Measurements from ENCODE around the gene SERPINE3. TPM values are rescaled to one million over a fixed set of nuclear protein-coding genes. Genes with fewer than 3 reads are reported as not detected.

Gene SERPINE3
- polyA plus RNA-seq, 1 donor from 2014 or later, result not detected

DNA sequence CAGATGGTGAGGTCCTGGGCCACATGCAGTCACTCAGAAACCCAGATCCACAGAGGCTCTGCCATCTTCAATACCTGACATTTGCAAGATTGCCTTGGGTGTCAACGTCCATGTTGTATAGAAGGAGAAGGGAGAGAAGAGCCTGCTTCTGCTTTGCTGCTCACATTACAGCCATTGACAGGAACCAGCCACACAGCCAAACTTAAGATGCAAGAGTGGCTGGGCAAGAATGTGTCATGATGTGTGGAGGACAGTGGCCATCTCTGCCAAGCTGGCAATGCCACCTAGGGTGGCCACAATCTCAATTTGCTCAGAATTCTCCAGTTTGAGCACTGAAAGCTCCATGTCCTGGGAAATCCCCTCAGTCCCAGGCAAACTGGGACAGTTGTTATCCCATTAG, 25.9 kb upstream of the SERPINE3 start:
- Histone ChIP-seq H3K79me2 (replicated peaks; ENCODE audit: insufficient read depth, low read length) (no peaks in the 10 kb centered on the region), H2AFZ (ENCODE audit: low read depth, low read length) (no peak overlapping the region), H3K36me3 (ENCODE audit: insufficient read depth, low read length) (no peaks in the 10 kb centered on the region), H3K9ac (ENCODE audit: low read length) (no peak overlapping the region), H3F3A (ENCODE audit: insufficient read depth, low read length, poor library complexity, severe bottlenecking) (no peaks in the 10 kb centered on the region), H4K20me1 (ENCODE audit: insufficient read depth) (no peaks in the 10 kb centered on the region), H3K4me2 (ENCODE audit: low read length) (no peak overlapping the region), H3K27ac (ENCODE audit: low read length) (no peak overlapping the region), H3K4me3 (ENCODE audit: low read length) (no peak overlapping the region), H3K9me2 (ENCODE audit: insufficient read depth, low read length) (no peaks in the 10 kb centered on the region), H3K27me3 (ENCODE audit: insufficient read depth, low read depth, low read length) (no peaks in the 10 kb centered on the region), H3K9me3 (ENCODE audit: low read length) (no peaks in the 10 kb centered on the region)
- no peak for TF ChIP-seq MXI1 (conservative IDR thresholded peaks at IDR 0.05; ENCODE audit: poor library complexity, severe bottlenecking)
- no peak for TF ChIP-seq SMC3 (conservative IDR thresholded peaks at IDR 0.05; ENCODE audit: poor library complexity)
- no peak for TF ChIP-seq EZH2 (IDR thresholded peaks at IDR 0.05; ENCODE audit: borderline replicate concordance, insufficient read depth, low read length, poor library complexity, severe bottlenecking)
- TF ChIP-seq RAD21 (conservative IDR thresholded peaks at IDR 0.05), result no peak
- TF ChIP-seq EP300 (conservative IDR thresholded peaks at IDR 0.05; ENCODE audit: poor library complexity, severe bottlenecking), result no peak
- TF ChIP-seq TAF1 (IDR thresholded peaks at IDR 0.05; ENCODE audit: low read depth), result no peak

- Histone ChIP-seq H3K79me2 (replicated peaks; ENCODE audit: insufficient read depth, low read length) (no peaks in the 10 kb centered on the region), H3K9ac (ENCODE audit: low read length) (no peak overlapping the region), H3K4me2 (ENCODE audit: low read length) (no peak overlapping the region), H3K27ac (ENCODE audit: low read length) (no peak overlapping the region), H4K20me1 (ENCODE audit: insufficient read depth) (no peaks in the 10 kb centered on the region), H3K4me3 (ENCODE audit: low read length) (no peak overlapping the region), H3F3A (ENCODE audit: insufficient read depth, low read length, poor library complexity, severe bottlenecking) (no peaks in the 10 kb centered on the region), H3K27me3 (ENCODE audit: insufficient read depth, low read depth, low read length) (no peaks in the 10 kb centered on the region), H3K9me3 (ENCODE audit: low read length) (no peaks in the 10 kb centered on the region), H2AFZ (ENCODE audit: low read depth, low read length) (no peak overlapping the region), H3K9me2 (ENCODE audit: insufficient read depth, low read length) (no peaks in the 10 kb centered on the region), H3K36me3 (ENCODE audit: insufficient read depth, low read length) (no peaks in the 10 kb centered on the region)
- TF ChIP-seq POLR2AphosphoS5 (IDR thresholded peaks at IDR 0.05) (no peak), RAD21 (conservative IDR thresholded peaks at IDR 0.05) (no peak), EZH2 (IDR thresholded peaks at IDR 0.05; ENCODE audit: borderline replicate concordance, insufficient read depth, low read length, poor library complexity, severe bottlenecking) (no peak), TAF1 (IDR thresholded peaks at IDR 0.05; ENCODE audit: low read depth) (no peak), EP300 (conservative IDR thresholded peaks at IDR 0.05; ENCODE audit: poor library complexity, severe bottlenecking) (no peak), SMC3 (conservative IDR thresholded peaks at IDR 0.05; ENCODE audit: poor library complexity) (no peak)
- TF ChIP-seq, protein P1, sequence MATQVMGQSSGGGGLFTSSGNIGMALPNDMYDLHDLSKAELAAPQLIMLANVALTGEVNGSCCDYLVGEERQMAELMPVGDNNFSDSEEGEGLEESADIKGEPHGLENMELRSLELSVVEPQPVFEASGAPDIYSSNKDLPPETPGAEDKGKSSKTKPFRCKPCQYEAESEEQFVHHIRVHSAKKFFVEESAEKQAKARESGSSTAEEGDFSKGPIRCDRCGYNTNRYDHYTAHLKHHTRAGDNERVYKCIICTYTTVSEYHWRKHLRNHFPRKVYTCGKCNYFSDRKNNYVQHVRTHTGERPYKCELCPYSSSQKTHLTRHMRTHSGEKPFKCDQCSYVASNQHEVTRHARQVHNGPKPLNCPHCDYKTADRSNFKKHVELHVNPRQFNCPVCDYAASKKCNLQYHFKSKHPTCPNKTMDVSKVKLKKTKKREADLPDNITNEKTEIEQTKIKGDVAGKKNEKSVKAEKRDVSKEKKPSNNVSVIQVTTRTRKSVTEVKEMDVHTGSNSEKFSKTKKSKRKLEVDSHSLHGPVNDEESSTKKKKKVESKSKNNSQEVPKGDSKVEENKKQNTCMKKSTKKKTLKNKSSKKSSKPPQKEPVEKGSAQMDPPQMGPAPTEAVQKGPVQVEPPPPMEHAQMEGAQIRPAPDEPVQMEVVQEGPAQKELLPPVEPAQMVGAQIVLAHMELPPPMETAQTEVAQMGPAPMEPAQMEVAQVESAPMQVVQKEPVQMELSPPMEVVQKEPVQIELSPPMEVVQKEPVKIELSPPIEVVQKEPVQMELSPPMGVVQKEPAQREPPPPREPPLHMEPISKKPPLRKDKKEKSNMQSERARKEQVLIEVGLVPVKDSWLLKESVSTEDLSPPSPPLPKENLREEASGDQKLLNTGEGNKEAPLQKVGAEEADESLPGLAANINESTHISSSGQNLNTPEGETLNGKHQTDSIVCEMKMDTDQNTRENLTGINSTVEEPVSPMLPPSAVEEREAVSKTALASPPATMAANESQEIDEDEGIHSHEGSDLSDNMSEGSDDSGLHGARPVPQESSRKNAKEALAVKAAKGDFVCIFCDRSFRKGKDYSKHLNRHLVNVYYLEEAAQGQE (IDR thresholded peaks at IDR 0.05; ENCODE audit: borderline replicate concordance), result no peak
Measured at GRCh38 chr13:51317262-51317661, 22.2 kb upstream of the SERPINE3 start.

- TF ChIP-seq EZH2 (IDR thresholded peaks at IDR 0.05; ENCODE audit: borderline replicate concordance, insufficient read depth, low read length, poor library complexity, severe bottlenecking) (no peak), RAD21 (conservative IDR thresholded peaks at IDR 0.05) (no peak), CTCF (IDR thresholded peaks at IDR 0.05; ENCODE audit: poor library complexity, severe bottlenecking) (no peak), TAF1 (IDR thresholded peaks at IDR 0.05; ENCODE audit: low read depth) (no peak), SMC3 (conservative IDR thresholded peaks at IDR 0.05; ENCODE audit: poor library complexity) (no peak)
- TF ChIP-seq, protein P1 (IDR thresholded peaks at IDR 0.05; ENCODE audit: borderline replicate concordance), result no peak
Measured at GRCh38 chr13:51318015-51318414, 21.5 kb upstream of the SERPINE3 start.

More at GRCh38 chr13:51318015-51318414, 21.5 kb upstream of the SERPINE3 start:
- Histone ChIP-seq H3K79me2 (replicated peaks; ENCODE audit: insufficient read depth, low read length) (no peaks in the 10 kb centered on the region), H3K9ac (ENCODE audit: low read length) (no peak overlapping the region), H3K9me3 (ENCODE audit: low read length) (no peaks in the 10 kb centered on the region), H4K20me1 (ENCODE audit: insufficient read depth) (no peaks in the 10 kb centered on the region), H3F3A (ENCODE audit: insufficient read depth, low read length, poor library complexity, severe bottlenecking) (no peaks in the 10 kb centered on the region), H3K4me3 (ENCODE audit: low read length) (no peak overlapping the region), H3K27me3 (ENCODE audit: insufficient read depth, low read depth, low read length) (no peaks in the 10 kb centered on the region), H3K36me3 (ENCODE audit: insufficient read depth, low read length) (no peaks in the 10 kb centered on the region), H3K27ac (ENCODE audit: low read length) (no peak overlapping the region), H3K9me2 (ENCODE audit: insufficient read depth, low read length) (no peaks in the 10 kb centered on the region), H3K4me2 (ENCODE audit: low read length) (no peak overlapping the region), H2AFZ (ENCODE audit: low read depth, low read length) (no peak overlapping the region)
